Measurements from ENCODE around the gene BACE2.

DNA sequence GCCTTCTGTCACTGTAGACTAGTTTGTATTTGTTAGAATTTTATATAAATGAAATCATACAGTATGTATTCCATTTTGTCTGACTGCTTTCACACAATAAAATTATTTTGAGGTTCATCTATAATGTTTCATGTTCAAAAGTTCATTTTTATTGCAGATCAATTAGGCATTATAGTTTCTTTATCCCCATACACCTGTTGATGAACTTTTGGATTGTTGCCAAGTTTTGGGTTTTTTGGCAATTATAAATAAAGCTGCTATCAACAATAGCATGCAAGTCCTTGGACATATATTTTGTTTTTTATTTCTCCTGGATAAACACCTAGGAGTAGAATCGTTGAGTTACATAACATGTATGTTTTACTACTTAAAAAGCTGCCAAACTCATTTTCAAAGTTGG is 101.6 kb downstream of the BACE2 start:
- TF ChIP-seq CEBPB (IDR thresholded peaks at IDR 0.05; ENCODE audit: low read depth) (no peak), POLR2A (IDR thresholded peaks at IDR 0.05; ENCODE audit: borderline replicate concordance, extremely low read depth, insufficient read depth, insufficient read length) (no peak), ELF1 (IDR thresholded peaks at IDR 0.05; ENCODE audit: borderline replicate concordance, low read depth) (no peak), POLR2AphosphoS5 (IDR thresholded peaks at IDR 0.05; ENCODE audit: low read depth, low read length) (no peak), TCF7L2 (IDR thresholded peaks at IDR 0.05; ENCODE audit: borderline replicate concordance, extremely low read depth, insufficient read depth, insufficient read length) (no peak), SP1 (IDR thresholded peaks at IDR 0.05; ENCODE audit: low read depth) (no peak), EZH2 (IDR thresholded peaks at IDR 0.05) (no peak), FOSL1 (IDR thresholded peaks at IDR 0.05; ENCODE audit: low read depth) (no peak), EZH2phosphoT487 (IDR thresholded peaks at IDR 0.05; ENCODE audit: borderline replicate concordance) (no peak)
- TF ChIP-seq, protein P1, sequence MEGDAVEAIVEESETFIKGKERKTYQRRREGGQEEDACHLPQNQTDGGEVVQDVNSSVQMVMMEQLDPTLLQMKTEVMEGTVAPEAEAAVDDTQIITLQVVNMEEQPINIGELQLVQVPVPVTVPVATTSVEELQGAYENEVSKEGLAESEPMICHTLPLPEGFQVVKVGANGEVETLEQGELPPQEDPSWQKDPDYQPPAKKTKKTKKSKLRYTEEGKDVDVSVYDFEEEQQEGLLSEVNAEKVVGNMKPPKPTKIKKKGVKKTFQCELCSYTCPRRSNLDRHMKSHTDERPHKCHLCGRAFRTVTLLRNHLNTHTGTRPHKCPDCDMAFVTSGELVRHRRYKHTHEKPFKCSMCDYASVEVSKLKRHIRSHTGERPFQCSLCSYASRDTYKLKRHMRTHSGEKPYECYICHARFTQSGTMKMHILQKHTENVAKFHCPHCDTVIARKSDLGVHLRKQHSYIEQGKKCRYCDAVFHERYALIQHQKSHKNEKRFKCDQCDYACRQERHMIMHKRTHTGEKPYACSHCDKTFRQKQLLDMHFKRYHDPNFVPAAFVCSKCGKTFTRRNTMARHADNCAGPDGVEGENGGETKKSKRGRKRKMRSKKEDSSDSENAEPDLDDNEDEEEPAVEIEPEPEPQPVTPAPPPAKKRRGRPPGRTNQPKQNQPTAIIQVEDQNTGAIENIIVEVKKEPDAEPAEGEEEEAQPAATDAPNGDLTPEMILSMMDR (IDR thresholded peaks at IDR 0.05 in 2 of 3, conservative IDR thresholded peaks at IDR 0.05 in 1 of 3; ENCODE audit: borderline replicate concordance in 1 of 3, insufficient read depth in 1 of 3, low read depth in 2 of 3, low read length in 2 of 3), result no peak
- TF ChIP-seq, protein P2, sequence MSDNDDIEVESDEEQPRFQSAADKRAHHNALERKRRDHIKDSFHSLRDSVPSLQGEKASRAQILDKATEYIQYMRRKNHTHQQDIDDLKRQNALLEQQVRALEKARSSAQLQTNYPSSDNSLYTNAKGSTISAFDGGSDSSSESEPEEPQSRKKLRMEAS (IDR thresholded peaks at IDR 0.05), result no peak
- TF ChIP-seq, protein P3, sequence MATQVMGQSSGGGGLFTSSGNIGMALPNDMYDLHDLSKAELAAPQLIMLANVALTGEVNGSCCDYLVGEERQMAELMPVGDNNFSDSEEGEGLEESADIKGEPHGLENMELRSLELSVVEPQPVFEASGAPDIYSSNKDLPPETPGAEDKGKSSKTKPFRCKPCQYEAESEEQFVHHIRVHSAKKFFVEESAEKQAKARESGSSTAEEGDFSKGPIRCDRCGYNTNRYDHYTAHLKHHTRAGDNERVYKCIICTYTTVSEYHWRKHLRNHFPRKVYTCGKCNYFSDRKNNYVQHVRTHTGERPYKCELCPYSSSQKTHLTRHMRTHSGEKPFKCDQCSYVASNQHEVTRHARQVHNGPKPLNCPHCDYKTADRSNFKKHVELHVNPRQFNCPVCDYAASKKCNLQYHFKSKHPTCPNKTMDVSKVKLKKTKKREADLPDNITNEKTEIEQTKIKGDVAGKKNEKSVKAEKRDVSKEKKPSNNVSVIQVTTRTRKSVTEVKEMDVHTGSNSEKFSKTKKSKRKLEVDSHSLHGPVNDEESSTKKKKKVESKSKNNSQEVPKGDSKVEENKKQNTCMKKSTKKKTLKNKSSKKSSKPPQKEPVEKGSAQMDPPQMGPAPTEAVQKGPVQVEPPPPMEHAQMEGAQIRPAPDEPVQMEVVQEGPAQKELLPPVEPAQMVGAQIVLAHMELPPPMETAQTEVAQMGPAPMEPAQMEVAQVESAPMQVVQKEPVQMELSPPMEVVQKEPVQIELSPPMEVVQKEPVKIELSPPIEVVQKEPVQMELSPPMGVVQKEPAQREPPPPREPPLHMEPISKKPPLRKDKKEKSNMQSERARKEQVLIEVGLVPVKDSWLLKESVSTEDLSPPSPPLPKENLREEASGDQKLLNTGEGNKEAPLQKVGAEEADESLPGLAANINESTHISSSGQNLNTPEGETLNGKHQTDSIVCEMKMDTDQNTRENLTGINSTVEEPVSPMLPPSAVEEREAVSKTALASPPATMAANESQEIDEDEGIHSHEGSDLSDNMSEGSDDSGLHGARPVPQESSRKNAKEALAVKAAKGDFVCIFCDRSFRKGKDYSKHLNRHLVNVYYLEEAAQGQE (IDR thresholded peaks at IDR 0.05; ENCODE audit: low read depth), result no peak
- TF ChIP-seq, protein P4, sequence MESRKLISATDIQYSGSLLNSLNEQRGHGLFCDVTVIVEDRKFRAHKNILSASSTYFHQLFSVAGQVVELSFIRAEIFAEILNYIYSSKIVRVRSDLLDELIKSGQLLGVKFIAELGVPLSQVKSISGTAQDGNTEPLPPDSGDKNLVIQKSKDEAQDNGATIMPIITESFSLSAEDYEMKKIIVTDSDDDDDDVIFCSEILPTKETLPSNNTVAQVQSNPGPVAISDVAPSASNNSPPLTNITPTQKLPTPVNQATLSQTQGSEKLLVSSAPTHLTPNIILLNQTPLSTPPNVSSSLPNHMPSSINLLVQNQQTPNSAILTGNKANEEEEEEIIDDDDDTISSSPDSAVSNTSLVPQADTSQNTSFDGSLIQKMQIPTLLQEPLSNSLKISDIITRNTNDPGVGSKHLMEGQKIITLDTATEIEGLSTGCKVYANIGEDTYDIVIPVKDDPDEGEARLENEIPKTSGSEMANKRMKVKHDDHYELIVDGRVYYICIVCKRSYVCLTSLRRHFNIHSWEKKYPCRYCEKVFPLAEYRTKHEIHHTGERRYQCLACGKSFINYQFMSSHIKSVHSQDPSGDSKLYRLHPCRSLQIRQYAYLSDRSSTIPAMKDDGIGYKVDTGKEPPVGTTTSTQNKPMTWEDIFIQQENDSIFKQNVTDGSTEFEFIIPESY (IDR thresholded peaks at IDR 0.05; ENCODE audit: extremely low read depth, insufficient replicate concordance, low read length), result no peak

Measured in HCT116 (cell line).